SU-DHL-6 (cell line): ENCODE data around the gene ZNF467.

Experiments
- H2AFZ ChIP-seq: fragments of 200-600 bp; sonication (generic); 2 replicates; pipeline ENCODE4 v1.6.1; 2014; ENCODE audit warnings: low read depth, mild to moderate bottlenecking, moderate library complexity, mixed read lengths, antibody characterized with exemption, low read length; ENCODE audit not compliant: severe bottlenecking
- H3F3A ChIP-seq: fragments of 200-600 bp; shearing (Covaris generic); 2 replicates; pipeline ENCODE4 v1.6.0; 2016; ENCODE audit warnings: antibody characterized with exemption, mild to moderate bottlenecking; ENCODE audit not compliant: insufficient read depth
- H3K27ac ChIP-seq: fragments of 200-600 bp; sonication (generic); 2 replicates; pipeline ENCODE4 v1.5.1; 2016; ENCODE audit warnings: low read depth, mild to moderate bottlenecking, low read length, moderate library complexity, mixed read lengths
- H3K27me3 ChIP-seq: fragments of 200-600 bp; sonication (generic), shearing (Covaris generic); 2 replicates; pipeline ENCODE4 v1.6.0; 2014; ENCODE audit warnings: mild to moderate bottlenecking, low read length
- H3K36me3 ChIP-seq: fragments of 200-600 bp; sonication (generic); 2 replicates; pipeline ENCODE4 v1.6.1; 2014; ENCODE audit warnings: mild to moderate bottlenecking, low read length, mixed read lengths
- H3K4me2 ChIP-seq: fragments of 300-600, 200-600 bp; shearing (Covaris generic), sonication (generic); 2 replicates; pipeline ENCODE4 v1.6.0; 2014; ENCODE audit warnings: low read length, low read depth, mild to moderate bottlenecking; ENCODE audit not compliant: poor library complexity, severe bottlenecking
- H3K4me3 ChIP-seq: fragments of 200-600 bp; sonication (generic); 2 replicates; pipeline ENCODE4 v1.5.1; 2014; ENCODE audit warnings: antibody characterized with exemption, low read length, mild to moderate bottlenecking, mixed read lengths; ENCODE audit not compliant: insufficient read depth, poor library complexity, severe bottlenecking
- H3K79me2 ChIP-seq: fragments of 200-600 bp; sonication (generic); 2 replicates; pipeline ENCODE4 v1.6.1; 2014; ENCODE audit warnings: mild to moderate bottlenecking, low read length, moderate library complexity; ENCODE audit not compliant: insufficient read depth
- H3K9ac ChIP-seq: fragments of 200-600 bp; sonication (generic); 2 replicates; pipeline ENCODE4 v1.7.0; 2014; ENCODE audit warnings: mild to moderate bottlenecking, low read length
- H3K9me2 ChIP-seq: fragments of 200-600 bp; sonication (generic); replicated peaks from 2 replicates; pipeline ENCODE4 v1.6.1; 2014; ENCODE audit warnings: low read length; ENCODE audit not compliant: insufficient read depth
- H3K9me3 ChIP-seq: fragments of 200-600 bp; sonication (generic); 2 replicates; pipeline ENCODE4 v1.6.1; 2014; ENCODE audit warnings: low read length, mixed read lengths; ENCODE audit not compliant: insufficient read depth
- H4K20me1 ChIP-seq: fragments of 200-600 bp; sonication (generic); 2 replicates; pipeline ENCODE4 v1.6.1; 2014; ENCODE audit warnings: low read depth, mild to moderate bottlenecking, antibody characterized with exemption, low read length, moderate library complexity, mixed read lengths
- EZH2phosphoT487 ChIP-seq: fragments of 200-600 bp; sonication (generic), shearing (Covaris generic); conservative IDR thresholded peaks from 2 replicates; pipeline ENCODE4 v1.6.1; 2018; ENCODE audit warnings: mild to moderate bottlenecking, antibody characterized with exemption, low read length, moderate library complexity, mixed read lengths
- TF ChIP-seq, protein P1 (sequence below): fragments of 200-600 bp; sonication (generic); IDR thresholded peaks from one replicate; pipeline ENCODE4 v1.5.1; 2017; ENCODE audit warnings: antibody characterized with exemption, mild to moderate bottlenecking, low read length, moderate library complexity; ENCODE audit not compliant: insufficient read depth, poor library complexity, severe bottlenecking

ZNF467 gene

DNA sequence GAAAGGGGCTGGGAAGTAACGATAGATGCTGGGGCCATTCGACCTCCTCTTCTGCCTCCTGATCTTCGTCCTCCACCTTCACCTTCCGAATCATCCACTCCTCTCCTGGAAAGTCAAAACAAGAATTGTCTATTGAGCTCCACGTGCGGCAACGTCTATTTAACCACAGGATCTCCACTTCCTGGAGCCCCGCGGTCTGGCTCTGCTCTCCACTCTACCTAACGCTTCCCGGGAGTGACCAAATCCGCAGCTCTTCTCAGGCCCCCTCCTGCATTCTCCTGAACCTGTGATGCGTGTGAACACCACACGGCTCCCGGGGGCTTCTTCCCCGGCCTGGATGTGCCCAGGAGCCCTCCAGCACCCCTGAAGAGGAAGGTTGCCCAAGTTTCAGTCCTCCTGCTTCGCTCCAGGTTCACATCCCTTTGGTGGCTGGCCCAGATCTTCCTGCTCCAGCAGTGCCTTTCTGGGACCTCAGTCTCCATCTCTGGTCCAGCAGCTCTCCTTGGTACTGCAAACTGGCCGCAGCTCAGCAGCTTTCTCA is 7.2 kb downstream of the ZNF467 start:
- no peaks in the 10 kb centered on the region for H3K36me3 ChIP-seq
- TF ChIP-seq EZH2phosphoT487 = no peak
- TF ChIP-seq, protein P1, sequence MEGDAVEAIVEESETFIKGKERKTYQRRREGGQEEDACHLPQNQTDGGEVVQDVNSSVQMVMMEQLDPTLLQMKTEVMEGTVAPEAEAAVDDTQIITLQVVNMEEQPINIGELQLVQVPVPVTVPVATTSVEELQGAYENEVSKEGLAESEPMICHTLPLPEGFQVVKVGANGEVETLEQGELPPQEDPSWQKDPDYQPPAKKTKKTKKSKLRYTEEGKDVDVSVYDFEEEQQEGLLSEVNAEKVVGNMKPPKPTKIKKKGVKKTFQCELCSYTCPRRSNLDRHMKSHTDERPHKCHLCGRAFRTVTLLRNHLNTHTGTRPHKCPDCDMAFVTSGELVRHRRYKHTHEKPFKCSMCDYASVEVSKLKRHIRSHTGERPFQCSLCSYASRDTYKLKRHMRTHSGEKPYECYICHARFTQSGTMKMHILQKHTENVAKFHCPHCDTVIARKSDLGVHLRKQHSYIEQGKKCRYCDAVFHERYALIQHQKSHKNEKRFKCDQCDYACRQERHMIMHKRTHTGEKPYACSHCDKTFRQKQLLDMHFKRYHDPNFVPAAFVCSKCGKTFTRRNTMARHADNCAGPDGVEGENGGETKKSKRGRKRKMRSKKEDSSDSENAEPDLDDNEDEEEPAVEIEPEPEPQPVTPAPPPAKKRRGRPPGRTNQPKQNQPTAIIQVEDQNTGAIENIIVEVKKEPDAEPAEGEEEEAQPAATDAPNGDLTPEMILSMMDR = no peak
- no peak overlapping the region for H3K9ac ChIP-seq
- no peaks in the 10 kb centered on the region for H3K79me2 ChIP-seq
- no peaks in the 10 kb centered on the region for H3K9me2 ChIP-seq
- no peaks in the 10 kb centered on the region for H4K20me1 ChIP-seq
- no peak overlapping the region for H2AFZ ChIP-seq
- no peak overlapping the region for H3K27ac ChIP-seq
- H3K4me3 ChIP-seq = no peak overlapping the region
- no peaks in the 10 kb centered on the region for H3K9me3 ChIP-seq
- no peak overlapping the region for H3K4me2 ChIP-seq
- H3K27me3 ChIP-seq = no peaks in the 10 kb centered on the region
- H3F3A ChIP-seq = no peaks in the 10 kb centered on the region

DNA sequence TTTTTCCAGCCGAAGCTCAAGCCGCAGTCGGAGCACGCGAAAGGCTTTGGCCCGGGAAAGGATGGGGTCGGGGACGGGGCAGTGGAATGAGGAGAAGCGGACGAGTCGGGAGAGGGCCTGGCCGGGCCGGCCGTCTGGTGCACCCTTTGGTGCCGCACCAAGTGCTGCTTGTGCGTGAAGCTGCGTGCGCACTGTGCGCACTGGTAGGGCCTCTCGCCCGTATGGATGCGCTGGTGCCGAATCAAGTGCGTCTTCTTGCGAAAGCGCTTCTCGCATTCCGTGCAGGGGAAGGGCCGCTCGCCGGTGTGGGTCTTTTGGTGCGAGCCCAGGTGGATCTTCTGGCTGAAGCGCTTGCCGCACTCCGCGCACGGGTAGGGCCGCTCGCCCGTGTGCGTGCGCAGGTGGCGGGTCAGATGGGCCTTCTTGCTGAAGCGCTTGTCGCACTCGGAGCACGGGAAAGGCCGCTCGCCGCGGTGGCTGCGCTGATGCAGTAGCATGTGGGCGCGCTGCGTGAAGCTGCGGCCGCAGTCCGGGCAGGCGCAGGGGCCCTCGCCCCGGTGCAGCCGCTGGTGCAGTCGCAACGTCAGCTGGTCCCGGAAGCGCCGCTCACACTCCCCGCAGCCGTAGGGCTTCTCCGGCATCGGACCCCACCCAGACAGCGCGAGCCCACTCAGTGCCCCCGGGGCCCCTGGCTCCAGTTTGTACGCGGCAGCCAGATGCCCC is 7.8 kb downstream of the ZNF467 start:
- H3K4me2 ChIP-seq = no peak overlapping the region
- H3F3A ChIP-seq = no peaks in the 10 kb centered on the region
- H3K9me2 ChIP-seq = no peaks in the 10 kb centered on the region
- H4K20me1 ChIP-seq = no peaks in the 10 kb centered on the region
- no peak overlapping the region for H2AFZ ChIP-seq
- H3K9ac ChIP-seq = no peak overlapping the region
- no peaks in the 10 kb centered on the region for H3K36me3 ChIP-seq
- no peaks in the 10 kb centered on the region for H3K79me2 ChIP-seq
- TF ChIP-seq EZH2phosphoT487 = no peak
- TF ChIP-seq, protein P1 = no peak
- H3K4me3 ChIP-seq = no peak overlapping the region
- no peaks in the 10 kb centered on the region for H3K27me3 ChIP-seq
- H3K9me3 ChIP-seq = no peaks in the 10 kb centered on the region
- H3K27ac ChIP-seq = no peak overlapping the region

DNA sequence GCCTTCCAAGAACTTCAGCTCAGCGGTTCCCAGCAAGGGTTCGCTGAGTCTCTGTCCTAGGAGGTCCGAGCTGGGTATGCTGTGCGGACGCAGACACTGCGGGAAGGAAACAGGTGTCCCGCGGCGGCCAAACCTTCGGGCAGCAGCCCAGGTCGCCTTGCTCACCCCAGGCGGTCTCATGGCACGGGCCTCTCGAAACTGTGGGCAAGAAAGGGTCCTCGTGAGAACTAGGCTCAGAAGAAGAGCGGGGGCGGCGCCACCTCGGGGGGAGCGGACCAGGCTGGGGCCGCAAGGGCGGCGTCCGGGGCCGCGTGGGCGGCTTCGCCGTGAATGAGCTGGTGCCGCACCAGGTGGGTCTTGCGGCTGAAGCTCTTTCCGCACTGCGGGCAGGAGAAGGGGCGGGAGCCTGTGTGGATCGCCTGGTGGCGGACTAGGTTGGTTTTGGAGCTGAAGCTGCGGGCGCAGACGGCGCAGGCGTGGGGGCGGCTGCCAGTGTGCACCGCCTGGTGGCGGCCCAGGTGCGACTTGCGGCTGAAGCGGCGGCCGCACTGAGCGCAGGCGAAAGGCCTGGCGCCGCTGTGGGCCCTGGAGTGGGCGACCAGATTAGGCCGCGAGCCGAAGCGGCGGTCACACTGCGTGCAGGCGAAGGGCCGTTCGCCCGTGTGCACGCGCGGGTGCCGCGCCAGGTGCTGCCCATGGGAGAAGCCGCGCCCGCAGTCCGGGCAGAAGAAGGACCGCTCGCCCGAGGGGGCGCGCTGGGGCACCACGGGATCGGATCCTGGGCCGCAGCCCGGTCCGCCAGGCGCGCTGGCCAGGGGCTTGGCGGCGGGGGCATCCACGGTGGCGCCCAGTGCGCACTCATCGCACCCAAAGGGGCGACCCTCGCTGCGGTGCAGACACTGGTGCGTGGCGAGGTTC is 8.6 kb downstream of the ZNF467 start:
- no peaks in the 10 kb centered on the region for H4K20me1 ChIP-seq
- no peaks in the 10 kb centered on the region for H3K27me3 ChIP-seq
- H2AFZ ChIP-seq = no peak overlapping the region
- no peak overlapping the region for H3K4me3 ChIP-seq
- H3K4me2 ChIP-seq = no peak overlapping the region
- H3K9me3 ChIP-seq = no peaks in the 10 kb centered on the region
- TF ChIP-seq, protein P1 = no peak
- TF ChIP-seq EZH2phosphoT487 = no peak
- H3K9me2 ChIP-seq = no peaks in the 10 kb centered on the region
- no peaks in the 10 kb centered on the region for H3K36me3 ChIP-seq
- H3K9ac ChIP-seq = no peak overlapping the region
- H3K27ac ChIP-seq = no peak overlapping the region
- no peaks in the 10 kb centered on the region for H3K79me2 ChIP-seq
- H3F3A ChIP-seq = no peaks in the 10 kb centered on the region
